AG04449 (cell line): Measurements from ENCODE around the gene FIBCD1.

Experiments used
- CTCF ChIA-PET: fragments of 350-600 bp; formaldehyde crosslinking; extraction: SDS; loops from one replicate; lab custom pipeline; 2021; ENCODE audit warnings: antibody characterized with exemption; lab: Yijun Ruan, JAX
- POLR2A ChIA-PET: fragments of 400-600, 350-600 bp; formaldehyde crosslinking; extraction: SDS; loops from one replicate; lab custom pipeline; 2020; ENCODE audit warnings: antibody characterized with exemption, inconsistent platforms; lab: Yijun Ruan, JAX
- DNase-seq: peaks from one replicate; pipeline ENCODE4 v3.0.0-alpha.2; 2010; ENCODE audit warnings: low read depth, low spot score
- H3K4me3 ChIP-seq: 2 replicates; pipeline ENCODE4 v1.5.1; 2011; ENCODE audit warnings: low read depth, mild to moderate bottlenecking, control low read depth, low read length
- TF ChIP-seq, protein P1 (sequence below): IDR thresholded peaks from one replicate; pipeline ENCODE4 v1.5.1; 2011; ENCODE audit warnings: mild to moderate bottlenecking, moderate library complexity, low read length, control low read depth, inconsistent platforms; ENCODE audit not compliant: insufficient read depth; ENCODE audit errors: missing control alignments

Gene FIBCD1

DNA sequence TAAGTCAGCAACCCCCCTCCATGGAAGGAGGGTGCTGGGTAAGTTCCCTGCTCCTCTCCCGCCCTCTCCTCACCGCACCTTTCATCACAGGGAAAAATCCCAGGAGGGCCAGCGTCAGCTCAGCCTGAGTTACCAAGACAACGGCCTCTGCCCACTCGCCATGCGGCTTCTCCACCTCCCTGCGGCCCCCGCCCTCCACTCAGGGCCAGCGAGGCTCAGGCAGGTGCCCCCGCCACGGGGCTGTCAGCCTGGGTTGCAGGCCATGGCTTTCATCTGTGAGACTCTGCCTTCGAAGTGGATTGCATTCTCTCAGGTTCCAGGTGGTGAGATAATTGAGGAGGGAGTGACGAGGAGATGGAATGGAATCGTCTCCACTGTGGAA is 42.7 kb upstream of the FIBCD1 start:
- ChIA-PET POLR2A (no interaction called here), CTCF (interaction anchor here (1.1 to 1.3 kb wide), 3 partner anchors 16 to 115 kb away, joined by 3 to 5 read pairs (median 3); no protein-coding TSS in a partner anchor)
- no peak overlapping the region for H3K4me3 ChIP-seq
- TF ChIP-seq, protein P1, sequence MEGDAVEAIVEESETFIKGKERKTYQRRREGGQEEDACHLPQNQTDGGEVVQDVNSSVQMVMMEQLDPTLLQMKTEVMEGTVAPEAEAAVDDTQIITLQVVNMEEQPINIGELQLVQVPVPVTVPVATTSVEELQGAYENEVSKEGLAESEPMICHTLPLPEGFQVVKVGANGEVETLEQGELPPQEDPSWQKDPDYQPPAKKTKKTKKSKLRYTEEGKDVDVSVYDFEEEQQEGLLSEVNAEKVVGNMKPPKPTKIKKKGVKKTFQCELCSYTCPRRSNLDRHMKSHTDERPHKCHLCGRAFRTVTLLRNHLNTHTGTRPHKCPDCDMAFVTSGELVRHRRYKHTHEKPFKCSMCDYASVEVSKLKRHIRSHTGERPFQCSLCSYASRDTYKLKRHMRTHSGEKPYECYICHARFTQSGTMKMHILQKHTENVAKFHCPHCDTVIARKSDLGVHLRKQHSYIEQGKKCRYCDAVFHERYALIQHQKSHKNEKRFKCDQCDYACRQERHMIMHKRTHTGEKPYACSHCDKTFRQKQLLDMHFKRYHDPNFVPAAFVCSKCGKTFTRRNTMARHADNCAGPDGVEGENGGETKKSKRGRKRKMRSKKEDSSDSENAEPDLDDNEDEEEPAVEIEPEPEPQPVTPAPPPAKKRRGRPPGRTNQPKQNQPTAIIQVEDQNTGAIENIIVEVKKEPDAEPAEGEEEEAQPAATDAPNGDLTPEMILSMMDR = no peak
- no peak for DNase-seq

DNA sequence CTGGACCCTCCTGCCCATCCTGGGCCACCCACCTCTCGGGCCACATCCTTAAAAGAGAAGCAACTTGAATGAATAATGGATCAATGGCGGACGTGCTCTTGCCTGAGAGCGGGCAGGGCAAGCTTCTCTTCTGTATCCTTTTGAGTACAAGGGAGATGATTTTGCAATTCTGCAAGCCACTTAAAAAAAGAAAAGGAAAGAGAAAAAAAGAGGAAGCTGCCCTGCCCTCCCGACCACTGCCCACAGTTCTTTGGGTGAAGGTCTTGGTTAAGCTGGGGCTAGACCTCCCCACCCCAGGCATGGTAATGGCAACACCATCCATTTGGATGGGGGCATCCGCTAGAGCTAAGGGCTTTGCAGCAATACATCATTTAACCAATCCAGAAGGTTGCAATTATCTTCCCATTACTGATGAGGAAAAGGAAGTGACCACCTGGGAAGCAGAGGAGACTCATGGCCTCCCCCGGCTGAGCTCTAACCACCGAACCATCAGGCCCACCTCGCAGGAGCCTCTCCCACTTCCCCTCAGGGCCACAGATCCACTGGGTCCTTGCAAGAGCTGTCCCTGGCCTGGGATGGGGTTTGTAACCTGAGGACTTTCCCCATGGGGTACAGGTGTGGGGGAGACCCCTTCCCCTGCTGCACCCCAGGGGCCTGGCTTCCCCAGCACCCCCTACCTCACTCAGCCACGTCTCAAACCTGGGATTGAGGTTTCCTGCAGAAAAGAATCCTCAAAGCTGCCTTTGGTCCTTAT is 42.1 kb upstream of the FIBCD1 start:
- H3K4me3 ChIP-seq = no peak overlapping the region
- DNase-seq = no peak
- TF ChIP-seq, protein P1 = no peak
- CTCF ChIA-PET = interaction anchor here (1.1 to 1.9 kb wide), 5 partner anchors 17 to 115 kb away, joined by 3 to 8 read pairs (median 5); no protein-coding TSS in a partner anchor
- POLR2A ChIA-PET = no interaction called here

DNA sequence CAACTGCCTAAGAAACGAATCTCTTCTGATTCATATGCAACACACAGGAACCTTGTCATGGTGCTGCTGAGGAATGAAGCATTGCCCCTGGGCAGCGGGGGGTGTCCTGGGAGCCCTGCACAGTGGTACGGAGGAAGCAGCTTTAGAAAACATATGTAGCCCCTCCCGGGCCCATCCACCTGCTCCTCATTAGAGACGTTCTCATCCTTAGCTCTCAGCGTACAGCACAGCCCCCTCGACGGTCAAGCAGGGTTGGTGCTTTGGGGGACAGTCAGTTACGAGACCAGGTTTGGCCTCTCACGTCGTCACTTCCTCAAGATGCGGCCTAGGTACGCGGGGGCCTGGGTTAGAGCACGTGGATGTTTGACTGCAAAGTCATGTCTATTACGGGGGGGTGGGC is 41.5 kb upstream of the FIBCD1 start:
- H3K4me3 ChIP-seq = no peak overlapping the region
- TF ChIP-seq, protein P1 = no peak
- DNase-seq = no peak
- POLR2A ChIA-PET = no interaction called here
- CTCF ChIA-PET = interaction anchor here (1.4 to 1.9 kb wide), 3 partner anchors 18 to 279 kb away, joined by 4 to 8 read pairs (median 5); no protein-coding TSS in a partner anchor

DNA sequence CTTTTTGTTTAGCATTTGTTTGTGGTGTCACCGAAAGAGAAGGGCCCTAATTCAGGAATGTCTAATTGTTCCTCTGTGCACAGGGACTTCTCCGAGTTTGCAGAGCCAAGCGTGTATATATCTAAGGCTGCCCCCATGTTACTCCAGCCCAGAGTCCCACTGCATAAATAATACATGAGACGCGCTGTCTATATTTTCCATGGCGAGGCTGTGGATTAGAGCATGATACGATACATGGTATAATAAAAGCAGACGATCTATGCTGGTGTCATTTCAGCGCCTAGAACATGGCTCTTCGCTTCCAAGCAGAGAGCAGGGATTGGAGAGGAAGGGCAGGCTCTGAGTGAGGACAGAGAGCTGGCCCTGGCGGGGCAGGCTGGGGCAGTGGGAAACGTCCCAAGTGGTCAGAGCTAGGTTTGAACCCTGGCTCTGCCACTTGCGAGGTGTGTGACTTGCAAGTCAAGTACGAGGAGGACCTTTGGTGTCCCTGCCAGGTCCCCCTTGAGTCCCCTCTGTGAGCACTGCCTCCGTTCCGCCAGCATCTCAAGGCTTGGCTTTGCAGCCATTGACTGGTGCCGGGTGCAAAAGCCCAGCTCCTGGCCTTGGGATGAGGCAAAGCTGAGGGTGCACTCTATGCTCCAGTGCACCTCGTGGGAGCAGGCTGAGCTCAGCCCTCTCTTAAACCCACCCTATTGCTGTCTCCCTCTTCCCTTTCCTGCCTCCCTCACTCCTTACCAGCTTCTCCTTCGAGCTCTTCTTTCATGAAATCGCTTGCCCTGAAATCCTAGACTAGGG is 40.7 kb upstream of the FIBCD1 start:
- H3K4me3 ChIP-seq = no peak overlapping the region
- TF ChIP-seq, protein P1 = no peak
- CTCF ChIA-PET = interaction anchor here (1.4 to 1.9 kb wide), 3 partner anchors 19 to 278 kb away, joined by 4 to 8 read pairs (median 5); no protein-coding TSS in a partner anchor
- POLR2A ChIA-PET = no interaction called here
- no peak for DNase-seq

DNA sequence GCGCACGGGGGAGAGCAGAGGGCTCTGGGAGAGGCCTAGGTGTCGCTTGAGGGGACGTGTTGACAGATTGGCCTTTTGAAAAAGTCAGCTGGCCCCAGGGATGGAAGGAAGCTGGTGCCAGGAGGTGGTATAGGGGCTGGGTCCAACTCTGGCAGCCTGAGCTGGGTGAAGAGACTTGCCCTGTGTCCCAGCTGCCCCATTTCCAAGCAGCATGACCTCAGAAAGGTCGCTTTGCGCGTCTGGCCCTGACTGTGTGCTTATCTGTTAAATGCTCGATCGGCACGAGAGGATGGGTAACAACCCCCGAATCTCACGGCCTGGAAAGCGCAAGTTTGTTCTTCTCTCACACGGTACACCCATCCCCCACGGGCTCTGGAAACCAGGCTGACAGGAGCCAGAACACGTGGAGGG is 38.8 kb upstream of the FIBCD1 start:
- POLR2A ChIA-PET = no interaction called here
- H3K4me3 ChIP-seq = no peak overlapping the region
- TF ChIP-seq, protein P1 = no peak
- no peak for DNase-seq
- CTCF ChIA-PET = no interaction called here
